ENCODE data around the gene RHOH. TPM values are rescaled to one million over a fixed set of nuclear protein-coding genes. Genes with fewer than 3 reads are reported as not detected.

RHOH gene
- total and polyA plus RNA-seq, 9 of the 15 experiments (the other 6 are each of a cell fraction or from before 2014, with no cell fraction given), result 14.3 to 37.7 (median 23.2) TPM

DNA sequence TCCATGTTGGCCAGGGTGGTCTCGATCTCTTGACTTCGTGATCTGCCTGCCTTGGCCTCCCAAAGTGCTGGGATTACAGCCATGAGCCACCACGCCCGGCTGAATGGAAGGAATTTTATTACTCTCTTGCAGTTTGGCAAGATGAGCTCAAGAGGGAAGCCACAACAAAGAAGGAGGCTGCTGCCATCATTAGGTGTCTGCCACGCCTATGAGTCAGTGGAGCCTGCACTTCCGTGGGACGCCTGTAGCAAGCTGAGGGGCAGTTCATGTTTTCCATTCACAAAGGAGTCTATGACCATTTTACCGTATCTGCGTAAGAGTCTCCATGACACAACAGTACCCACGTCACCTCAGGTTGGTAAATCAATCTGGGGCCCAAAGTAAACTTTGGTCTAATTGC, 87.1 kb downstream of the RHOH start (continued):
- TF ChIP-seq, protein P1, sequence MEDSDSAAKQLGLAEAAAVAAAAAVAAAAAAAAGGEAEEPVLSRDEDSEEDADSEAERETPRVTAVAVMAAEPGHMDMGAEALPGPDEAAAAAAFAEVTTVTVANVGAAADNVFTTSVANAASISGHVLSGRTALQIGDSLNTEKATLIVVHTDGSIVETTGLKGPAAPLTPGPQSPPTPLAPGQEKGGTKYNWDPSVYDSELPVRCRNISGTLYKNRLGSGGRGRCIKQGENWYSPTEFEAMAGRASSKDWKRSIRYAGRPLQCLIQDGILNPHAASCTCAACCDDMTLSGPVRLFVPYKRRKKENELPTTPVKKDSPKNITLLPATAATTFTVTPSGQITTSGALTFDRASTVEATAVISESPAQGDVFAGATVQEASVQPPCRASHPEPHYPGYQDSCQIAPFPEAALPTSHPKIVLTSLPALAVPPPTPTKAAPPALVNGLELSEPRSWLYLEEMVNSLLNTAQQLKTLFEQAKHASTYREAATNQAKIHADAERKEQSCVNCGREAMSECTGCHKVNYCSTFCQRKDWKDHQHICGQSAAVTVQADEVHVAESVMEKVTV (CRISPR knock-in tag; IDR thresholded peaks at IDR 0.05), result no peak
- TF ChIP-seq HMG20B (CRISPR knock-in tag; IDR thresholded peaks at IDR 0.05) (no peak), ZFP36 (IDR thresholded peaks at IDR 0.05; ENCODE audit: low read depth, low read length, partially characterized antibody) (peak; percentile 24)

DNA sequence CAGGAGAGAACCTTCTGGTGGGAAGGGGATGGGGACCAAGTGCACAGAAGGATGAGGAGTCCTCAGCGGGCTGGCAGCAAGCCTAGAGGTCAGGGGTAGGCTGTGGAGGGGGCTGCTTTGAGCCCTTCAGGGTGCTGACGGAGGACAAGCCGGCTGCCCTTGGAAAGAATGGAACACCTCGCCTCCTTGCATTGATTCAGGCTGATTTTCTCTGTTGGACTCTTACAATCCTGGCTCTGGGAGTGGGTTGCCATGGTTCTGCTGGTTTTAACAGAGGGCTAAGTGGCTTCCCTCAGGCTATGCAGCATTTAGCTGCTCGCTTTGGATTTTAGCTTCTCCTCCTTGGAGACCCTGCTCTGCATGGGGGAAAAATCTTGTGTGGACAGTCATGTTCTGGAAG, 88.9 kb downstream of the RHOH start:
- Histone ChIP-seq H3K36me3 (ENCODE audit: control insufficient read depth, insufficient read depth, low read length) (no peaks in the 10 kb centered on the region), H3K9ac (ENCODE audit: insufficient read depth in 1 of 2, low read depth in 2 of 2, low read length in 2 of 2) (0 out of 4 replicates have a peak overlapping the region, but pooled peaks of 1 of the 2 experiments have one; percentile 55), H3K27ac (ENCODE audit: extremely low read depth, low read depth, low read length) (no peak overlapping the region), H3K27me3 (ENCODE audit: control insufficient read depth in 2 of 2, insufficient read depth in 2 of 2, low read length in 2 of 2) (no peaks in the 10 kb centered on the region), H2AFZ (ENCODE audit: low read depth, low read length) (no peak overlapping the region), H3K4me1 (replicated peaks in 1 of 2; ENCODE audit: control insufficient read depth in 2 of 2, insufficient read depth in 2 of 2, low read length in 2 of 2) (peaks cover 11 to 13% of the 10 kb centered on the region in 2 experiments), H4K20me1 (replicated peaks; ENCODE audit: control insufficient read depth, insufficient read depth, low read length) (no peaks in the 10 kb centered on the region), H3K9me1 (ENCODE audit: control insufficient read depth, insufficient read depth, low read length) (no peaks in the 10 kb centered on the region), H3K9me3 (replicated peaks; ENCODE audit: control insufficient read depth, insufficient read depth, low read depth, low read length) (no peaks in the 10 kb centered on the region), H3K4me3 (no peak overlapping the region), H3K79me2 (ENCODE audit: control insufficient read depth, insufficient read depth, low read length) (no peaks in the 10 kb centered on the region), H3K4me2 (ENCODE audit: insufficient read depth, low read length) (no peak overlapping the region)
- no peak for DNase-seq (ENCODE audit: extremely low read depth in 1 of 4, low spot score in 3 of 4)
- in situ Hi-C loops (cut with MboI), result no loop called here
- WGBS (ENCODE audit: insufficient coverage, low coverage, missing lambda C conversion rate), result 66% methylated on average over 4 of the region's 5 CpGs
- ATAC-seq, result no peak
- no peak for FAIRE-seq
- TF ChIP-seq SPI1 (IDR thresholded peaks at IDR 0.05; ENCODE audit: borderline replicate concordance, low read depth, low read length), result peak; percentile 52; the same call in 1 of the 2 replicates
- TF ChIP-seq ZNF24 (IDR thresholded peaks at IDR 0.05), result no peak
- POLR2A ChIA-PET, result no interaction called here
- BruUV-seq (replicated peaks), result no TSS peak
- intact Hi-C loops (cut with micrococcal nuclease), result no loop called here
- CTCF ChIA-PET (ENCODE audit: low intra/inter-chr PET ratio), result no interaction called here

Measured in K562 (cell line).